MV-4-11 (cell line): ENCODE measurements around the gene SLC35F4.

Experiments used
- DNase-seq: peaks from one replicate; lab custom pipeline; 2025; lab: John Stamatoyannopoulos, UW

The SLC35F4 gene

GRCh38 chr14:57617510-57617909, 248.4 kb downstream of the SLC35F4 start:
- no peak for DNase-seq

DNA sequence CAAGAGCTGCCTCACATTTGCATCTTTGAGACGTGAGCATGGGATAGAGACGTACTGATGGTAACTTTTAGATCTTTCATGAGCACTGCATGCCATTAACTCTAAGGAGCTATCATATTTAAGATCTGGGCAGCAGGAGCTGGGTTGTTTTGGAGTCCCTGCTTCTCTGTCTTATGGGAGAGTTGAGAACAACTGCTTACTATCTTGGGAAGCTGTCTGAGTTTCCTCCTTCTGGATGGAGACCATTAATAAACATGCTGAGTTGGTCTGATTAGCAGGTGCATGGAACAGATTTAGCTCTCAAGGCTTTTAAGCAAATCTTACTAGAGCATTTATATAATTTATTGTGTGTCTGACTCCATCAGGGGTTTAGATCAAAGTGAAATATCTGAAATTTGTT, 252.9 kb downstream of the SLC35F4 start:
- DNase-seq: no peak

- no peak for DNase-seq
Observed at GRCh38 chr14:57611555-57612075, 254.3 kb downstream of the SLC35F4 start.

DNA sequence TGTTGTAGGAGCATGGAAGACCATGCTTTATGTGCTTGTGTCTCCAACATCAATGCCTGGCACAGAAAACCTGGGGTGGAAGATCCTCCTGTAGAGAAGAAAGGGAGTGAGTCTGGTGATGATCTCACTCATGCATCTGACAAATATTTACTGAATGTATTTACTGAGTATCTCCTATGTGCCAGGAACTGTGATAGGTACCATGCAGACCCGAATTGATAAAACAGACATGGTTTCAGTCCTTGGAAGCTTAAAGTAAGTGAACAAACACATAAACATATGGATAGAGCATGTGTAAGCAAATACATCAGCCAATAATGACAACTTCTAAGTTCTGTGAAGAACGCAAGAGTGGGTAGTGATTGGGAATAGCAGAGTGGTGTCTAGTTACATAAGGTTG, 255.3 kb downstream of the SLC35F4 start:
- no peak for DNase-seq

GRCh38 chr14:57609192-57610075, 256.5 kb downstream of the SLC35F4 start:
- DNase-seq: no peak

DNA sequence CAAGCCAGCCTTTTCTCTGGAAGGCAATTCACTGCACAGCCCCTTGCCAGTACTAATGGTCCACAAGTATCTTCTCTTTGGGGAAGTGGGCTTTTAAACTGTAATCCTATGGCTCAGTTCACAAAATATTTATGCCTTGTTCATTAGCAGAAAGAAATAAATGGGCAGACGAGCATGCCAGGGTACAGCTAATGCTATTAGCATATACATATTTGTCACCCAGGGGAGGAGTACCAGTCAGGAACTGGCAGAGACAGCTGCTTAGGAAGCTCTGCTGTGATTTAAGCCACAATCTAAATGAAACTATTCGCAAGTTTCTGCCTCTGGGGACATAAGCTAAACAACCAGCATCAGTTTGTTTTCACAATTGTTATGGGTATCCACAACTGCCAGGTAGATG, 258.8 kb downstream of the SLC35F4 start:
- no peak for DNase-seq

DNA sequence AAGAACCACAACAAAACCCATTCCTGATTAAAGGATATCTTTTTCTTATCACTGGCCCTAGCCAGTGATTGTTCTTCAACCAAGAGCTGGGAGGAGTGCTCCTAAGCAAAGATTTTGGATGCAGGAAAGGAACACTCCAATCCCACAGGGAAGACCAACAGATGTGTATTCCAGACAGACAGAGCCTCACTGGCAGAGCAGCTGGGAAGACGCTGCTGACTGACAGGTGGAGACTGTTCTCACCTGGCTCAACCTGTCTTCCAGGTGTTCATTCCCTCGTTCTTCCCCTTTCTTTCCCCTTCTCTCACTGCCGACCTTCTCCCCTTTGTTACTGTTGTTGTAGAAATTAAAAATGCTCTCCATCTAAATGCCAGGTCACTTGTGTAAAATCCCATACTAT, 282.5 kb downstream of the SLC35F4 start:
- DNase-seq: no peak

DNA sequence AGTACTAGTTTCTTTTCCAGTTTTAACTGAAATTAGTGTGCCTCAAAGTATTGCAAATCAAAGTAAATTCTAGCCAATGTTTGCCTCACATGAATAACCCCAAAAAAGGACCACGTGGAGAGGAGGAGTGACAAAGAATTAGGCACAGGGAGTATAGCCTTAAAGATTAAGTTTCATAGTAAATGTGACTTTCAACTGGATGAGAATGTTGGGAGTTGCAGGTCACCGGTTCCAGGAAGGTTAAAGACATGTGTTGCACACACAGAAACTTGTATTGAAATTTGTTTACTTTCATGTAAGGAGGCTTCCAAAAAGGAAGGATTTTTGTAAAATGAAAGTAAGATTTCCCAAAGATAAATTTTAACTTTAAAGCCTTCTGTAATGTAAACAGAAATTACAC, 283.1 kb downstream of the SLC35F4 start:
- no peak for DNase-seq

GRCh38 chr14:57578801-57579200, 287.1 kb downstream of the SLC35F4 start:
- DNase-seq: no peak

GRCh38 chr14:57576498-57576897, 289.4 kb downstream of the SLC35F4 start:
- DNase-seq: no peak

DNA sequence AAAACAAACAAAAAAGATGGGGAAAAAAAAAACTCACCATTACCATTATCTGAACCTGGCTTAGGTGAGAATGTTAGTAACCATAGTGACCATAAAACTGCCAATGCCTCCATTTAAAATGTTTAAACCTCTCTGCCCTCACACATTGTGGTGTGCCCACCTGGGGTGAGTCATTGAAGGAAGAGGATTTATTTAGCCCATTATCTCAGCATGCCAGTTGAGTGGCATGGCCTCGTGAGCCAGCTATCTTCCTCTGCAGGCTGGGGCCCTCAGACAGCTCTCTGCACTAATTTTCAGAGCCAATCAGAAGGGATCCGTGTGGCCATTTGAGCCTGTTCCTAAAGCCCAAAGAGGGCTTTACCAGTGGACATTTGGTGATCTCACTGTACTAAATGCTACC, 290.4 kb downstream of the SLC35F4 start:
- no peak for DNase-seq

GRCh38 chr14:57574617-57575288, 291.1 kb downstream of the SLC35F4 start:
- DNase-seq: no peak

GRCh38 chr14:57573173-57573572, 292.7 kb downstream of the SLC35F4 start:
- no peak for DNase-seq

GRCh38 chr14:57568554-57568953, 297.3 kb downstream of the SLC35F4 start:
- DNase-seq: no peak

DNA sequence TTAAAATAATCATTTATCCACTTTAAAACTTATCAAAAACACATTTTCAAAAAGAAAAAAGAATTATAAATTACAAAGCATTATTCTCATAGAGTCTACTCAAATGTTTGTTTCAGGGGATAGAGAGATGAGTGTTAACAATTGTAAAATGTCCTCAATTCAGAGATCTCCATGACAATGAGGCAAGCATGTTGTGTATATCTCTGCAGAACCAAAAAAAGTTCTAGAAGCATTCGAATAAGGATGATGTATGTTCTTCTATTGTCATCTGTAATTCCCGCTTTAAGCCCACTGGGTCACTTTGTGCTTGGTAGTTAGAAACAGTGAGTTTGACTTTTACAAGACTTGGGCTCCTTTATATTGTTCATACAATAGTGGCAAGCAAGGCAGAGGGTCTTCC, 298.7 kb downstream of the SLC35F4 start:
- no peak for DNase-seq

DNA sequence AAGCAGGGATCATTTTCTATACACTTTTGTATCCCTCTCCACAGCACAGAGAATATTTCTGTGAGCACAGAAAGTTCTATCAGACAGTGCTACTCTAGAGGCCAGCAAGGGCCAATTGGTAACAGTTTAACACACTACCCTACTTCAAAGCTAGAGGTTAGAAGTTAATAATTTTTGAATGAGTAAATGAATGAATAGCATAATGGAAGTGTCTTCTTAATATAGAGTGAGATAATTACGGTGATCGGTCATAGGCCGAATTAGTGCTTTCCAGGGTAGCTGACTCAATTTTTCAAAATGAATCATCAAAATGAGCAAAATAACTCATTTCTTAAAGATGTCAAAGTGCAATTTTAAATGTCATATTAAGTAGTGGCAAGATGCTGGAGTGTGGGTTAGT, 305.2 kb downstream of the SLC35F4 start:
- no peak for DNase-seq

DNA sequence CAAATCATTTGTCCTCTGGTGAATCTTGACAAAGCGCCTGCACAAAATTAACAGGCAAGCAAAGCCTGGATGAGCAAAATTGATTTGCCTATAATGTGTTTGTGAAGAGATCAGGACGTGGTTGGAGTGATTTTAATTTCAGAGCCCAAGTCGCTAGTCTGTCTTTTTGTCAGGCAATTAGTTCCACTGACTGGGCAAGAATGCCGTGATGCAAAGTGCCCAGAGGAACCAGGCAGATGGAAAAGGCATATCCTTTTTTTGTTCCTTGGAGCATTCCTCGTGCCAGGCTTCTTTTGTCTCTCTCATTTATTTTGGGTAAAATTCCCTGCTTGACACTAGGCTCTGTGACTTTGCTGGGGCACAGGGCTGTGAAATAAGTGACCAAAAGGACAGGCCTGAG, 306.3 kb downstream of the SLC35F4 start:
- no peak for DNase-seq

GRCh38 chr14:57549765-57550420, 316.0 kb downstream of the SLC35F4 start:
- DNase-seq: no peak

- DNase-seq: no peak
Observed at GRCh38 chr14:57549016-57549564, 316.8 kb downstream of the SLC35F4 start.

- DNase-seq: no peak
Observed at GRCh38 chr14:57547131-57547530, 318.8 kb downstream of the SLC35F4 start.

DNA sequence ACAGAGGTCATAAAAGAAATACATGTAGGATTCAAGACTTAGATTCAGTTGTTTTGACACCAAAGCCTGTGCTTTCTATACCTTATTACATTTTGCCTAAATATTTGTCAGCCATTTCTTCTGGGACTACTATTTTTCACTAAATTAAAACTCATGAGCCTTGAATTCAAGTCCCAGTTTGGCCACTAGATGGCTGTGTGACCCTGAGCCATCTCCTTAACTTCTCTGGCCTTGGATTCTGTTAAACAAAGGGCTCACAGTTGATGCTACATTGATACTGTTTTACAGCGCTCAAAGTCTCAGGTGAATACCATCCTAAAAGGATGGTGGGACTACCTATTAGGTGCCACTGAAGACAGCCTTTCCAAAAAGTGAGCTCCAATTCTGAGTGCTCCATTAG, 332.7 kb downstream of the SLC35F4 start:
- no peak for DNase-seq

GRCh38 chr14:57530571-57530970, 335.3 kb downstream of the SLC35F4 start:
- DNase-seq: no peak
